Measurements from ENCODE around the gene ALKBH3. TPM values are rescaled to one million over a fixed set of nuclear protein-coding genes. Genes with fewer than 3 reads are reported as not detected.

The ALKBH3 gene
- total and polyA plus RNA-seq, 2 donors (not counting 3 experiments of a cell fraction or from before 2014, with no cell fraction given) = 28.0 to 34.7 TPM

DNA sequence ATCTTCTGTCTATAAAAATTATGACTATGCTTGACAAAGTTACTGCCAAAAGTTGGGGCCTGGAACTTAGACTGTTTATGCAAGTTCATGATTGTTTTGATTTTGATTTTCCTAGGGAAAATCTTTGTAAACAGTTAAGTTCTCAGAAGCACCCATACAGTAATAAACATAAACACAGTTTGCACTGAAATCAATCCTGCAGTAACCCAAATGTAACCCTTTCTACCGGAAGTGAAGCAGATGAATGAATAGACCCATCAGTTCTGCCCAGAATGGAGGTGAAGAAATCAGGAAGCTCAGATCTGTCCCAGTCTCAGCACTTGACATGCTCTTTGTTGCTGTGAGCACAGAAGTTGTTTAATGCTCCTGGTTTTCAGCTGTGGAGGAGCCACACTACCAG lies 37.2 kb downstream of the ALKBH3 start:
- Histone ChIP-seq H3K4me2 (ENCODE audit: insufficient read depth, low read length) (no peak overlapping the region), H3K9ac (replicated peaks; ENCODE audit: extremely low read depth, insufficient read depth, low read length) (no peak overlapping the region), H3K27ac (ENCODE audit: insufficient read depth, low read depth, low read length) (no peak overlapping the region), H3K9me3 (replicated peaks; ENCODE audit: control insufficient read depth, insufficient read depth, low read length) (no peaks in the 10 kb centered on the region), H3K4me3 (replicated peaks in 1 of 3; ENCODE audit: insufficient read depth in 1 of 3, low read depth in 1 of 3, low read length in 3 of 3) (no peak overlapping the region), H3K4me1 (ENCODE audit: control insufficient read depth, extremely low read depth, insufficient read depth, low read length) (peaks cover 15% of the 10 kb centered on the region), H3K9me1 (replicated peaks; ENCODE audit: control insufficient read depth, extremely low read depth, insufficient read depth, low read length) (no peaks in the 10 kb centered on the region), H3K79me2 (ENCODE audit: control insufficient read depth, insufficient read depth, low read length) (no peaks in the 10 kb centered on the region), H3K27me3 (ENCODE audit: control insufficient read depth in 2 of 2, insufficient read depth in 2 of 2, low read length in 2 of 2) (no peaks in the 10 kb centered on the region), H2AFZ (ENCODE audit: low read depth, low read length) (no peak overlapping the region), H4K20me1 (replicated peaks; ENCODE audit: control insufficient read depth, extremely low read depth, insufficient read depth, low read length) (peaks cover 4% of the 10 kb centered on the region), H3K36me3 (ENCODE audit: control insufficient read depth in 2 of 2, extremely low read depth in 1 of 2, insufficient read depth in 2 of 2, low read length in 2 of 2) (peaks cover 3 to 4% of the 10 kb centered on the region in 2 experiments)
- DNase-seq (ENCODE audit: low read depth, low spot score) = no peak
- CTCF ChIA-PET = interaction anchor here (0.5 to 2.0 kb wide), 7 partner anchors 9 to 606 kb away, joined by 3 to 8 read pairs (median 3); no protein-coding TSS in a partner anchor
- no peak for FAIRE-seq
- POLR2A ChIA-PET = no interaction called here
- dilution Hi-C loops (cut with MboI; ENCODE audit: extremely low pct_ligation_motif_present, low sequenced_read_pairs) (no loop called here), intact Hi-C loops (cut with micrococcal nuclease) (no loop called here)
- no TSS peak for BruUV-seq (replicated peaks)
- TF ChIP-seq POLR2A (IDR thresholded peaks at IDR 0.05; ENCODE audit: low read depth, low read length) (no peak), JUN (IDR thresholded peaks at IDR 0.05; ENCODE audit: borderline replicate concordance, insufficient read depth, insufficient read length, low read depth) (no peak), EZH2 (IDR thresholded peaks at IDR 0.05; ENCODE audit: borderline replicate concordance, low read depth, low read length, severe bottlenecking) (no peak), FOS (IDR thresholded peaks at IDR 0.05; ENCODE audit: borderline replicate concordance, insufficient read depth, low read length) (no peak), GATA2 (IDR thresholded peaks at IDR 0.05; ENCODE audit: insufficient read depth, insufficient read length, low read depth, low read length) (no peak), MYC (IDR thresholded peaks at IDR 0.05; ENCODE audit: low read depth, low read length) (no peak), POLR2AphosphoS5 (IDR thresholded peaks at IDR 0.05; ENCODE audit: insufficient read depth, low read depth, low read length) (no peak)
- TF ChIP-seq, protein P1, sequence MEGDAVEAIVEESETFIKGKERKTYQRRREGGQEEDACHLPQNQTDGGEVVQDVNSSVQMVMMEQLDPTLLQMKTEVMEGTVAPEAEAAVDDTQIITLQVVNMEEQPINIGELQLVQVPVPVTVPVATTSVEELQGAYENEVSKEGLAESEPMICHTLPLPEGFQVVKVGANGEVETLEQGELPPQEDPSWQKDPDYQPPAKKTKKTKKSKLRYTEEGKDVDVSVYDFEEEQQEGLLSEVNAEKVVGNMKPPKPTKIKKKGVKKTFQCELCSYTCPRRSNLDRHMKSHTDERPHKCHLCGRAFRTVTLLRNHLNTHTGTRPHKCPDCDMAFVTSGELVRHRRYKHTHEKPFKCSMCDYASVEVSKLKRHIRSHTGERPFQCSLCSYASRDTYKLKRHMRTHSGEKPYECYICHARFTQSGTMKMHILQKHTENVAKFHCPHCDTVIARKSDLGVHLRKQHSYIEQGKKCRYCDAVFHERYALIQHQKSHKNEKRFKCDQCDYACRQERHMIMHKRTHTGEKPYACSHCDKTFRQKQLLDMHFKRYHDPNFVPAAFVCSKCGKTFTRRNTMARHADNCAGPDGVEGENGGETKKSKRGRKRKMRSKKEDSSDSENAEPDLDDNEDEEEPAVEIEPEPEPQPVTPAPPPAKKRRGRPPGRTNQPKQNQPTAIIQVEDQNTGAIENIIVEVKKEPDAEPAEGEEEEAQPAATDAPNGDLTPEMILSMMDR (IDR thresholded peaks at IDR 0.05; ENCODE audit: extremely low read depth in 1 of 2, insufficient read depth in 1 of 2, low read depth in 1 of 2, low read length in 2 of 2) = no peak
- TF ChIP-seq, protein P2, sequence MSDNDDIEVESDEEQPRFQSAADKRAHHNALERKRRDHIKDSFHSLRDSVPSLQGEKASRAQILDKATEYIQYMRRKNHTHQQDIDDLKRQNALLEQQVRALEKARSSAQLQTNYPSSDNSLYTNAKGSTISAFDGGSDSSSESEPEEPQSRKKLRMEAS (IDR thresholded peaks at IDR 0.05; ENCODE audit: insufficient read depth, insufficient read length) = no peak

All from endothelial cell of umbilical vein (primary cell).